PC-3 (cell line): ENCODE measurements around the gene KRT75. TPM values are rescaled to one million over a fixed set of nuclear protein-coding genes. Genes with fewer than 3 reads are reported as not detected.

Experiments used
- ATAC-seq: fragments of 200-7000 bp; cut with Tn5 transposase; 2 replicates; pipeline ENCODE4 v1.9.1; 2020; ENCODE audit warnings: mild to moderate bottlenecking, moderate library complexity
- BruUV-seq: library from RNA; stranded (reverse); fragments of 400-500 nt; replicated peaks from 2 replicates; lab custom pipeline; 2021; lab: Mats Ljungman, UMichigan
- CTCF ChIA-PET: fragments of 300-600 bp; sonication (Branson Sonifier 250); formaldehyde crosslinking; loops from one replicate; lab custom pipeline; 2022; ENCODE audit warnings: antibody characterized with exemption; lab: Charles Lee
- POLR2A ChIA-PET: fragments of 300-600 bp; sonication (Branson Sonifier 250); formaldehyde crosslinking; loops from one replicate; lab custom pipeline; 2022; ENCODE audit warnings: antibody characterized with exemption; ENCODE audit not compliant: unreplicated experiment; lab: Charles Lee
- DNase-seq: peaks from one replicate; pipeline ENCODE4 v3.0.0-alpha.2; 2015
- H2AFZ ChIP-seq: fragments of 300-600 bp; sonication (generic); 2 replicates; pipeline ENCODE4 v1.6.0; 2016; ENCODE audit warnings: antibody characterized with exemption, low read length
- H3F3A ChIP-seq: fragments of 300-600 bp; sonication (generic); one replicate; pipeline ENCODE4 v1.6.0; 2017; ENCODE audit warnings: antibody characterized with exemption, low read length, control low read depth, mild to moderate bottlenecking; ENCODE audit not compliant: unreplicated experiment
- H3K27ac ChIP-seq: fragments of 300-600 bp; sonication (generic); 2 replicates; pipeline ENCODE4 v1.5.1; 2016; ENCODE audit warnings: mild to moderate bottlenecking, low read length
- H3K27me3 ChIP-seq: fragments of 300-600 bp; sonication (generic); 2 replicates; pipeline ENCODE4 v1.6.1; 2016; ENCODE audit warnings: low read length, mixed read lengths
- H3K36me3 ChIP-seq: fragments of 300-600 bp; sonication (generic); 2 replicates; pipeline ENCODE4 v1.6.1; 2016; ENCODE audit warnings: low read depth, mixed run types, low read length, mixed read lengths
- H3K4me1 ChIP-seq: fragments of 300-600 bp; sonication (generic); 2 replicates; pipeline ENCODE4 v1.5.1; 2016; ENCODE audit warnings: low read length; ENCODE audit not compliant: insufficient read depth
- H3K4me2 ChIP-seq: fragments of 300-600 bp; sonication (generic); 2 replicates; pipeline ENCODE4 v1.6.0; 2016; ENCODE audit warnings: low read length
- H3K4me3 ChIP-seq: fragments of 300-600 bp; sonication (generic); 2 replicates; pipeline ENCODE4 v1.5.1; 2016; ENCODE audit warnings: mild to moderate bottlenecking, low read length, mixed read lengths
- H3K79me2 ChIP-seq: fragments of 300-600 bp; sonication (generic); 2 replicates; pipeline ENCODE4 v1.6.1; 2017; ENCODE audit warnings: low read length, mixed read lengths
- H3K9ac ChIP-seq: fragments of 300-600 bp; sonication (generic); 2 replicates; pipeline ENCODE4 v1.6.0; 2016; ENCODE audit warnings: mild to moderate bottlenecking, low read length
- H3K9me2 ChIP-seq: fragments of 300-600 bp; sonication (generic); replicated peaks from 2 replicates; pipeline ENCODE4 v1.6.1; 2016; ENCODE audit warnings: mixed run types, low read length, mixed read lengths
- H3K9me3 ChIP-seq: fragments of 300-600 bp; sonication (generic); 2 replicates; pipeline ENCODE4 v1.6.1; 2016; ENCODE audit warnings: low read length, mixed read lengths
- H4K20me1 ChIP-seq: fragments of 300-600 bp; sonication (generic); 2 replicates; pipeline ENCODE4 v1.6.1; 2016; ENCODE audit warnings: low read length, mixed read lengths
- EZH2 ChIP-seq: fragments of 300-600 bp; sonication (generic); IDR thresholded peaks from one replicate; pipeline ENCODE4 v1.6.1; 2017; ENCODE audit warnings: antibody characterized with exemption, mild to moderate bottlenecking, low read length; ENCODE audit not compliant: unreplicated experiment
- EZH2phosphoT487 ChIP-seq: fragments of 300-600 bp; sonication (generic); IDR thresholded peaks from 2 replicates; pipeline ENCODE4 v1.6.1; 2018; ENCODE audit warnings: mild to moderate bottlenecking, antibody characterized with exemption, low read length, borderline replicate concordance
- intact Hi-C: fragments of 100-400 bp; cut with micrococcal nuclease; formaldehyde crosslinking; loops from 2 replicates; pipeline ENCODE4 v1.9.0; 2023
- total RNA-seq: library from RNA; depleted of rRNA; stranded (reverse); fragments of >200 nt; gene quantifications from 2 replicates; pipeline ENCODE4 v1.2.3, GENCODE V29; 2014
- TF ChIP-seq, protein P1 (sequence below): fragments of 300-600 bp; sonication (generic); conservative IDR thresholded peaks from 2 replicates; pipeline ENCODE4 v1.5.1; 2017; ENCODE audit warnings: antibody characterized with exemption, low read depth, mild to moderate bottlenecking, low read length

The KRT75 gene
- total RNA-seq, 1 experiment from 2014 or later, result 38.5 TPM

DNA sequence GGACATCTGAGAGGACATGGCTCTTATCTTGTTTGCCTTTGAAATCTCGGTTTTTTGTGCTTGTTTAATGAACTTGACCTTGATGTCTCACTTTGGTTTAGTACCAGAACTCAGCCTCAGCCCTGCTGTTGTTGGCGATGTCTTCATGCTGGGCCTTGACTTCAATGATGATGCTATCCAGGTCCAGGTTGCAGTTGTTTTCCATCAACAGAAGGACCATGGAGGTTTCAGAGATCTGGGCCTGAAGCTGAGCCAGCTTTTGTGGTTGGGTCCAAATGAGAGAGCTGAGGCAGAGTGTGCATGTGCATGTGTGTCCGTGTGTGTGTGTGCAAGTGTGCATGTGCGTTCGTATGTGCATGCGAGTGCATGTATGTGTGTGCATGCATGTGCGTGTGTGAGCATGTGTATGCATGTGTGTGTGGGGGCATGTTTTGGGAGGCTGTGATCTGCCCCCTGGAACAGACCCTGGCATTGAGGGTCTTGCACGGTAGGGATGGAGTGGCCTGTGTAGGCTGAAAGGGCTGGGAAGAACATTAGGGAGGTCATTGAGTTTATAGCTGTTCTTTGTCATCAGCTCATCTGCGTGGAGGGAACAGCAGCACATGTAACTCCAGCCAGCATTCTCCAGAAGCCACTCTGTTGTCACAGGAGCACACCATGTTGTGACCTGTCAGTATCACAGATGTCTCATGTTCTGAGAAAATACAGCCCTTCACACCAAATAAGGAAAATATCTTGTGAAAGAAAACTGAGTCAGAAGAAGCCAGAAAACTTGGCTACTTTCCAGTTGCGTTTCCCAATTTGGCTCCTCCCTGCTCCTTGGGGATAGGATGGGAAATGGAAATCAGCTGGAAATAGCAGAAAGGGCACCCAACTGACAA, 18.1 kb downstream of the KRT75 start:
- DNase-seq (peak; percentile 70), ATAC-seq (no peak)
- no peaks in the 10 kb centered on the region for H3K9me2 ChIP-seq
- POLR2A ChIA-PET, result no interaction called here
- intact Hi-C loops, result no loop called here
- no peaks in the 10 kb centered on the region for H3F3A ChIP-seq
- peaks cover 5% of the 10 kb centered on the region; the same call in 1 of the 2 replicates for H3K4me1 ChIP-seq
- no peaks in the 10 kb centered on the region for H3K36me3 ChIP-seq
- no peak overlapping the region for H3K27ac ChIP-seq
- CTCF ChIA-PET, result no interaction called here
- no peaks in the 10 kb centered on the region for H4K20me1 ChIP-seq
- no peak overlapping the region for H3K4me2 ChIP-seq
- BruUV-seq, result no TSS peak
- no peak overlapping the region for H3K4me3 ChIP-seq
- H3K9ac ChIP-seq, result no peak overlapping the region
- no peaks in the 10 kb centered on the region for H3K27me3 ChIP-seq
- H3K79me2 ChIP-seq, result no peaks in the 10 kb centered on the region
- H3K9me3 ChIP-seq, result no peaks in the 10 kb centered on the region
- TF ChIP-seq EZH2 (no peak), EZH2phosphoT487 (no peak)
- TF ChIP-seq, protein P1, sequence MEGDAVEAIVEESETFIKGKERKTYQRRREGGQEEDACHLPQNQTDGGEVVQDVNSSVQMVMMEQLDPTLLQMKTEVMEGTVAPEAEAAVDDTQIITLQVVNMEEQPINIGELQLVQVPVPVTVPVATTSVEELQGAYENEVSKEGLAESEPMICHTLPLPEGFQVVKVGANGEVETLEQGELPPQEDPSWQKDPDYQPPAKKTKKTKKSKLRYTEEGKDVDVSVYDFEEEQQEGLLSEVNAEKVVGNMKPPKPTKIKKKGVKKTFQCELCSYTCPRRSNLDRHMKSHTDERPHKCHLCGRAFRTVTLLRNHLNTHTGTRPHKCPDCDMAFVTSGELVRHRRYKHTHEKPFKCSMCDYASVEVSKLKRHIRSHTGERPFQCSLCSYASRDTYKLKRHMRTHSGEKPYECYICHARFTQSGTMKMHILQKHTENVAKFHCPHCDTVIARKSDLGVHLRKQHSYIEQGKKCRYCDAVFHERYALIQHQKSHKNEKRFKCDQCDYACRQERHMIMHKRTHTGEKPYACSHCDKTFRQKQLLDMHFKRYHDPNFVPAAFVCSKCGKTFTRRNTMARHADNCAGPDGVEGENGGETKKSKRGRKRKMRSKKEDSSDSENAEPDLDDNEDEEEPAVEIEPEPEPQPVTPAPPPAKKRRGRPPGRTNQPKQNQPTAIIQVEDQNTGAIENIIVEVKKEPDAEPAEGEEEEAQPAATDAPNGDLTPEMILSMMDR, result no peak
- H2AFZ ChIP-seq, result no peak overlapping the region

DNA sequence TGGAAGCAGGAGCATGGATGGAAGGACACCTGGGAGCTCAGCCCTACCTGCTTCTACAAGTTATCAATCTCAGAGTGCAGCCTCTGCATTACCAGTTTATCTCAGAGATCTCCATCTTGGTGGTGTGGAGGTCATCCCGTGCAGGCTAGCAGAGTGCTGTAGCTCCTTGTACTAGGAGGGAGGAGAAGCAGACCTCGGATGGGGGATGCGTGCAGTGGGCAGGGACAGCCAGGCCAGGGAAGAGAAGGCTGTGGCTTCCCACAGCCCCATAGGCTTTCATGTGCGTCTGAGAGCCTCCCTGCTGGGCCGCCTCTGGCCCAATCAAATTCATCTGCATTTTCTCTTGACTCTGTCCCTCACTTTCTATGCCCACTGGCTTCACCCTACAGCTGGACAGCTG, 19.2 kb downstream of the KRT75 start:
- Histone ChIP-seq H3K4me2 (no peak overlapping the region), H3K27ac (no peak overlapping the region), H3K27me3 (no peaks in the 10 kb centered on the region), H3K9me3 (no peaks in the 10 kb centered on the region), H3K9ac (no peak overlapping the region), H3K4me1 (peaks cover 5% of the 10 kb centered on the region; the same call in 1 of the 2 replicates), H3K36me3 (no peaks in the 10 kb centered on the region), H2AFZ (no peak overlapping the region), H3K9me2 (no peaks in the 10 kb centered on the region), H3K4me3 (no peak overlapping the region), H3F3A (no peaks in the 10 kb centered on the region), H3K79me2 (no peaks in the 10 kb centered on the region), H4K20me1 (no peaks in the 10 kb centered on the region)
- intact Hi-C loops, result no loop called here
- DNase-seq (no peak), ATAC-seq (no peak)
- TF ChIP-seq EZH2phosphoT487, result no peak
- no peak for TF ChIP-seq EZH2
- TF ChIP-seq, protein P1, result no peak
- POLR2A ChIA-PET, result interaction anchor here (0.6 kb wide), 1 partner anchor 134 kb away, joined by 3 read pairs; no protein-coding TSS in a partner anchor
- CTCF ChIA-PET, result no interaction called here
- BruUV-seq, result no TSS peak
